ENCODE data around the gene STK4.

- TF ChIP-seq CTCF (IDR thresholded peaks at IDR 0.05) = no peak
- no peak for TF ChIP-seq POLR2A (IDR thresholded peaks at IDR 0.05)
Observed at GRCh38 chr20:44990957-44991356, 24.6 kb downstream of the STK4 start.

Measured in adrenal gland (tissue), 5 donors.